ENCODE results near the gene CDC42BPB. TPM values are rescaled to one million over a fixed set of nuclear protein-coding genes. Genes with fewer than 3 reads are reported as not detected.

The CDC42BPB gene
- total and polyA plus RNA-seq, 2 of the 13 experiments (the other 11 are each of a cell fraction or from before 2014, with no cell fraction given), result 19.7 to 32.3 TPM

DNA sequence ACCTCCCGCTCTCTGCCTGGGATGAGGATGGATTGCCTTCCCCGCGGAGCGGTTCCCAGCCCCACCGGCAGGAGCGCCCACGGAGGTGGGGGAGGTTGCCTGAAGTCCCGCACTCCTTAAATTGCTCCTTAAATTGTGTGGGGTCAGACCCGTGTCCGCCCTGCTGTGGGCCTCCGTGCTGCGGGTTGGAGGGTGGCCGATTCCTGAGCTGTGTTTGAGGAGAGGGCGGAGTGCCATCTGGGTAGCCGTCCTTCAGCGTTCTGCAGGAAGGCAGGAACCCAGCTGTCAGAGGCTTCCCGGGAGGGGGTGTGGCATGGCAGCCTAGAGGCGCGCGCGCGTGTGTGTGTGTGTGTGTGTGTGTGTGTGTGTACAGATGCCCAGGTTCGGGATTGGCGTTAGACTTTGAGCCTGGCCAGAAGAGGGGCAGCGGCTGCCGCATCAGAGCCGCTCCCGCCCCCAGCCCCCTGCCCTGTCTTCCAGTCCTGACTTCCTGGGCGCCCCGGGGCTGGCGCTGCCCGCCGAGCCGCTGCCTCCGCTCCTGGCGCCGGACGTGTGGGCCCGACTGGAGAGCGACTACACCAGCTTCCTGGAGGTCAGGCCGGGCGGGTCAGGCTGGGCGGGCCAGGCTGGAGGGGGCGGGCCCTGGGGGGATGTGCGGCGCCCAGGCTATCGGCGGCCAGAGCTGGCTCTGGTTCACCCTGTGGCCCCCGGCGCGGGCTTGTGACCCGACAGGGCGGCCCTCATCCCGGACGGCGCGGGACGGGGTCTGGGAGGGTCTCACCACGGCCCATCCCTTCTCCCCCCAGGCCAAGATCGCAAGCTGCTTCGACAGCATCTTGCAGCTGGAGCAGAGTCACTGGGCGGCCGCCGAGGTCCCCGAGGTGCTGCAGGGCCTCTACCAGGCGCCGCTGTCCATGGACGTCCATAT, 46.4 kb upstream of the CDC42BPB start (continued):
- TF ChIP-seq PAXIP1 (CRISPR knock-in tag; conservative IDR thresholded peaks at IDR 0.05), result peak; percentile 86
- no peak for TF ChIP-seq ZMYM2 (CRISPR knock-in tag; IDR thresholded peaks at IDR 0.05)
- TF ChIP-seq DZIP1 (CRISPR knock-in tag; IDR thresholded peaks at IDR 0.05), result no peak
- 0 out of 2 replicates have a peak, but pooled peaks have one; percentile 58 for TF ChIP-seq NKX3-1 (CRISPR knock-in tag; IDR thresholded peaks at IDR 0.05)
- TF ChIP-seq SOX5 (CRISPR knock-in tag; IDR thresholded peaks at IDR 0.05; ENCODE audit: borderline replicate concordance), result peak; percentile 14; the same call in 1 of the 2 replicates
- no peak for TF ChIP-seq ZNF225 (CRISPR knock-in tag; IDR thresholded peaks at IDR 0.05)
- peak; percentile 11; the same call in 1 of the 2 replicates for TF ChIP-seq ZSCAN5A (CRISPR knock-in tag; IDR thresholded peaks at IDR 0.05; ENCODE audit: borderline replicate concordance)
- TF ChIP-seq ZNF180 (CRISPR knock-in tag; IDR thresholded peaks at IDR 0.05; ENCODE audit: borderline replicate concordance, low read depth), result no peak
- 0 out of 2 replicates have a peak, but pooled peaks have one; percentile 23 for TF ChIP-seq NFIC (IDR thresholded peaks at IDR 0.05; ENCODE audit: low read length)
- TF ChIP-seq, protein P1, sequence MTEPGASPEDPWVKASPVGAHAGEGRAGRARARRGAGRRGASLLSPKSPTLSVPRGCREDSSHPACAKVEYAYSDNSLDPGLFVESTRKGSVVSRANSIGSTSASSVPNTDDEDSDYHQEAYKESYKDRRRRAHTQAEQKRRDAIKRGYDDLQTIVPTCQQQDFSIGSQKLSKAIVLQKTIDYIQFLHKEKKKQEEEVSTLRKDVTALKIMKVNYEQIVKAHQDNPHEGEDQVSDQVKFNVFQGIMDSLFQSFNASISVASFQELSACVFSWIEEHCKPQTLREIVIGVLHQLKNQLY (CRISPR knock-in tag; IDR thresholded peaks at IDR 0.05), result no peak; the same call in 1 of the 2 replicates
- TF ChIP-seq NR2C2 (CRISPR knock-in tag; IDR thresholded peaks at IDR 0.05; ENCODE audit: borderline replicate concordance), result peak; percentile 67
- TF ChIP-seq, protein P2, sequence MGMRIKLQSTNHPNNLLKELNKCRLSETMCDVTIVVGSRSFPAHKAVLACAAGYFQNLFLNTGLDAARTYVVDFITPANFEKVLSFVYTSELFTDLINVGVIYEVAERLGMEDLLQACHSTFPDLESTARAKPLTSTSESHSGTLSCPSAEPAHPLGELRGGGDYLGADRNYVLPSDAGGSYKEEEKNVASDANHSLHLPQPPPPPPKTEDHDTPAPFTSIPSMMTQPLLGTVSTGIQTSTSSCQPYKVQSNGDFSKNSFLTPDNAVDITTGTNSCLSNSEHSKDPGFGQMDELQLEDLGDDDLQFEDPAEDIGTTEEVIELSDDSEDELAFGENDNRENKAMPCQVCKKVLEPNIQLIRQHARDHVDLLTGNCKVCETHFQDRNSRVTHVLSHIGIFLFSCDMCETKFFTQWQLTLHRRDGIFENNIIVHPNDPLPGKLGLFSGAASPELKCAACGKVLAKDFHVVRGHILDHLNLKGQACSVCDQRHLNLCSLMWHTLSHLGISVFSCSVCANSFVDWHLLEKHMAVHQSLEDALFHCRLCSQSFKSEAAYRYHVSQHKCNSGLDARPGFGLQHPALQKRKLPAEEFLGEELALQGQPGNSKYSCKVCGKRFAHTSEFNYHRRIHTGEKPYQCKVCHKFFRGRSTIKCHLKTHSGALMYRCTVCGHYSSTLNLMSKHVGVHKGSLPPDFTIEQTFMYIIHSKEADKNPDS (CRISPR knock-in tag; IDR thresholded peaks at IDR 0.05), result no peak
- TF ChIP-seq, protein P3, sequence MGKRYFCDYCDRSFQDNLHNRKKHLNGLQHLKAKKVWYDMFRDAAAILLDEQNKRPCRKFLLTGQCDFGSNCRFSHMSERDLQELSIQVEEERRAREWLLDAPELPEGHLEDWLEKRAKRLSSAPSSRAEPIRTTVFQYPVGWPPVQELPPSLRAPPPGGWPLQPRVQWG (CRISPR knock-in tag; IDR thresholded peaks at IDR 0.05; ENCODE audit: borderline replicate concordance, low read depth), result no peak
- peak; percentile 20; the same call in 1 of the 2 replicates for TF ChIP-seq LBX2 (CRISPR knock-in tag; IDR thresholded peaks at IDR 0.05; ENCODE audit: borderline replicate concordance)
- TF ChIP-seq ZNF552 (CRISPR knock-in tag; IDR thresholded peaks at IDR 0.05; ENCODE audit: borderline replicate concordance), result no peak
